ENCODE results near the gene RAB6D.

DNA sequence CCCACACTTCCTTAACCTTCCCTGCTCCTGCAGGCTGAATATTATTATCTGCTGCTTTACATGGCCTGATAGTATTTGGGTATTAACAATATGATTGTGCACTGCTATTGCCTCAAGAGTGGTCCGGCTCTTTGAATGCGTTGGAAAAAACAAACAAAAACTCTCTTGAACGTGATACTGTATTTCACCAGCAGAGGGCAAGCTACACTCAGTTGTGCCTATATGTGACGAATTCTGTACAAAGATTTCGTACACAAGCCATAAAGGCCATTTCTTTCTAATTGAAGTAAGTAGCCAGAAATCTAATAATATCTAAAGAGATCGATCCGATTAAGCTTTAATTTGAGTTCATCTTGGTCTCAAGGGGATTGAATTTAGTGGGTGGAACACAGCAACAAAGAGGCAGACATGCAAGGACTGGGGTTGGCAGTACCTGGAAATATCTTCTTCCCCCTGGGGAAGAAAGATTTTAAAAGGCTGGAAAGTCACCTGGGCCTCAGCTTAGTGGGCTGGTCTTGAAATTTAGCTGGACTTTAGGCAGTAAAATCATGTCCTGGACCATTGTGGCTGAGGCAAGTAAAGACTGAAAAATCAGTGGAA, 49.3 kb upstream of the RAB6D start:
- TF ChIP-seq, protein P1, sequence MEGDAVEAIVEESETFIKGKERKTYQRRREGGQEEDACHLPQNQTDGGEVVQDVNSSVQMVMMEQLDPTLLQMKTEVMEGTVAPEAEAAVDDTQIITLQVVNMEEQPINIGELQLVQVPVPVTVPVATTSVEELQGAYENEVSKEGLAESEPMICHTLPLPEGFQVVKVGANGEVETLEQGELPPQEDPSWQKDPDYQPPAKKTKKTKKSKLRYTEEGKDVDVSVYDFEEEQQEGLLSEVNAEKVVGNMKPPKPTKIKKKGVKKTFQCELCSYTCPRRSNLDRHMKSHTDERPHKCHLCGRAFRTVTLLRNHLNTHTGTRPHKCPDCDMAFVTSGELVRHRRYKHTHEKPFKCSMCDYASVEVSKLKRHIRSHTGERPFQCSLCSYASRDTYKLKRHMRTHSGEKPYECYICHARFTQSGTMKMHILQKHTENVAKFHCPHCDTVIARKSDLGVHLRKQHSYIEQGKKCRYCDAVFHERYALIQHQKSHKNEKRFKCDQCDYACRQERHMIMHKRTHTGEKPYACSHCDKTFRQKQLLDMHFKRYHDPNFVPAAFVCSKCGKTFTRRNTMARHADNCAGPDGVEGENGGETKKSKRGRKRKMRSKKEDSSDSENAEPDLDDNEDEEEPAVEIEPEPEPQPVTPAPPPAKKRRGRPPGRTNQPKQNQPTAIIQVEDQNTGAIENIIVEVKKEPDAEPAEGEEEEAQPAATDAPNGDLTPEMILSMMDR (IDR thresholded peaks at IDR 0.05; ENCODE audit: low read length) = peak; percentile 83
- no peak for TF ChIP-seq EZH2 (IDR thresholded peaks at IDR 0.05; ENCODE audit: borderline replicate concordance, low read length)

All from OCI-LY1 (cell line).